CD14-positive monocyte (primary cell): ENCODE measurements around the gene AHCTF1. TPM values are rescaled to one million over a fixed set of nuclear protein-coding genes. Genes with fewer than 3 reads are reported as not detected.

Source experiments
- DNase-seq, 3 donors: peaks; one replicate each; pipeline ENCODE4 v3.0.0-alpha.2; 2011 to 2022
- H2AFZ ChIP-seq: 2 replicates; pipeline ENCODE4 v1.6.0; 2012; ENCODE audit warnings: mild to moderate bottlenecking, low read depth, low read length, inconsistent platforms; ENCODE audit not compliant: insufficient read depth, poor library complexity, severe bottlenecking
- H3K27ac ChIP-seq, 2 donors: 1 replicate in 1 of 2; 2 replicates in 1 of 2; pipeline ENCODE4 v1.5.1; 2012 to 2013; ENCODE audit warnings: low read length in 2 of 2, control low read depth in 1 of 2, inconsistent platforms in 1 of 2, low read depth in 1 of 2, mild to moderate bottlenecking in 1 of 2
- H3K27me3 ChIP-seq, 2 donors: one replicate each; pipeline versions ENCODE4 v1.6.0 to v1.6.1; 2011 to 2013; ENCODE audit warnings: low read length in 2 of 2; ENCODE audit not compliant: control insufficient read depth in 2 of 2, insufficient read depth in 2 of 2
- H3K36me3 ChIP-seq, 2 donors: replicated peaks in 1 of 2; 1 replicate in 1 of 2; 2 replicates in 1 of 2; pipeline versions ENCODE4 v1.5.1 to v1.6.1; 2012 to 2013; ENCODE audit warnings: low read length in 2 of 2, control low read depth in 1 of 2, inconsistent platforms in 1 of 2, mild to moderate bottlenecking in 1 of 2; ENCODE audit not compliant: insufficient read depth in 2 of 2, control insufficient read depth in 1 of 2
- H3K4me1 ChIP-seq, 2 donors: 1 replicate in 1 of 2; 2 replicates in 1 of 2; pipeline versions ENCODE4 v1.5.1 to v1.6.1; 2012 to 2013; ENCODE audit warnings: low read length in 2 of 2, control low read depth in 1 of 2, inconsistent platforms in 1 of 2, mild to moderate bottlenecking in 1 of 2, moderate library complexity in 1 of 2; ENCODE audit not compliant: insufficient read depth in 2 of 2, control insufficient read depth in 1 of 2
- H3K4me2 ChIP-seq: replicated peaks from 2 replicates; pipeline ENCODE3; 2012; ENCODE audit warnings: low read length, moderate library complexity, mild to moderate bottlenecking; ENCODE audit not compliant: poor library complexity, severe bottlenecking; ENCODE audit errors: extremely low read depth
- H3K4me3 ChIP-seq, 3 experiments: fragments of 200-600 bp in 1 of 3; sonication (generic) in 1 of 3; replicated peaks in 1 of 3; 1 replicate in 2 of 3; 2 replicates in 1 of 3; pipeline ENCODE4 v1.5.1; 2011 to 2013; ENCODE audit warnings: low read length in 3 of 3, mild to moderate bottlenecking in 3 of 3, control low read depth in 2 of 3, low read depth in 2 of 3, inconsistent platforms in 1 of 3, moderate library complexity in 1 of 3
- H3K79me2 ChIP-seq: 2 replicates; pipeline ENCODE4 v1.6.0; 2012; ENCODE audit warnings: mild to moderate bottlenecking, control low read depth, inconsistent platforms, low read length, moderate library complexity; ENCODE audit not compliant: insufficient read depth
- H3K9ac ChIP-seq: 2 replicates; pipeline ENCODE4 v1.6.0; 2017; ENCODE audit warnings: low read length, mild to moderate bottlenecking; ENCODE audit not compliant: insufficient read depth, poor library complexity, severe bottlenecking
- H3K9me3 ChIP-seq, 2 donors: replicated peaks in 1 of 2; 1 replicate in 1 of 2; 2 replicates in 1 of 2; pipeline versions ENCODE4 v1.5.1 to v1.6.1; 2012 to 2013; ENCODE audit warnings: low read length in 2 of 2, control low read depth in 1 of 2; ENCODE audit not compliant: control insufficient read depth in 1 of 2, insufficient read depth in 1 of 2
- H4K20me1 ChIP-seq: 2 replicates; pipeline ENCODE4 v1.6.0; 2012; ENCODE audit warnings: mild to moderate bottlenecking, low read length, control low read depth, moderate library complexity; ENCODE audit not compliant: insufficient read depth
- H3K27ac Mint-ChIP-seq, 7 donors: one replicate each; pipeline ENCODE4 v1.8.0; 2020; ENCODE audit warnings: mild to moderate bottlenecking in 7 of 7, mixed read lengths in 7 of 7, moderate library complexity in 6 of 7, inconsistent platforms in 2 of 7
- H3K27me3 Mint-ChIP-seq, 3 donors: one replicate each; pipeline ENCODE4 v1.8.0; 2021 to 2022; ENCODE audit warnings: low read depth in 3 of 3, mild to moderate bottlenecking in 3 of 3, mixed read lengths in 3 of 3, moderate library complexity in 3 of 3, inconsistent platforms in 1 of 3
- H3K36me3 Mint-ChIP-seq, 2 donors: one replicate each; pipeline ENCODE4 v1.8.0; 2020; ENCODE audit warnings: mixed read lengths in 2 of 2, inconsistent platforms in 1 of 2, mild to moderate bottlenecking in 1 of 2
- H3K4me1 Mint-ChIP-seq: one replicate; pipeline ENCODE4 v1.8.0; 2020; ENCODE audit warnings: mild to moderate bottlenecking, mixed read lengths
- H3K4me3 Mint-ChIP-seq, 2 donors: one replicate each; pipeline ENCODE4 v1.8.0; 2020; ENCODE audit warnings: mild to moderate bottlenecking in 2 of 2, mixed read lengths in 2 of 2, moderate library complexity in 1 of 2
- H3K9me3 Mint-ChIP-seq, 7 donors: one replicate each; pipeline ENCODE4 v1.8.0; 2020 to 2022; ENCODE audit warnings: mixed read lengths in 7 of 7, mild to moderate bottlenecking in 6 of 7, moderate library complexity in 6 of 7, inconsistent platforms in 2 of 7
- WGBS: methylation state at CpG from one replicate; pipeline ENCODE4 v1.1.5; 2013; ENCODE audit warnings: missing lambda C conversion rate; ENCODE audit not compliant: insufficient coverage; 5-methylcytosine and 5-hydroxymethylcytosine counted together
- intact Hi-C, 2 donors: fragments of 100-400 bp; cut with micrococcal nuclease; formaldehyde crosslinking; loops; one replicate each; pipeline versions ENCODE4 v1.15.0 to v1.15.1; 2023
- polyA plus RNA-seq, 3 donors: library from polyadenylated mRNA; depleted of rRNA in 1 of 3; unstranded in 2 of 3; stranded (reverse) in 1 of 3; fragments of 300-500 nt in 2 of 3; fragments of >200 nt in 1 of 3; fragmentation: Illumina TruSeq in 2 of 3; gene quantifications; 1 replicate in 2 of 3; 2 replicates in 1 of 3; pipeline ENCODE4 v1.2.3, GENCODE V29; 2012 to 2021
- TF ChIP-seq, protein P1 (sequence below): fragments of 200-600 bp; IDR thresholded peaks from one replicate; pipeline ENCODE4 v1.8.0; 2022; ENCODE audit warnings: antibody characterized with exemption, mild to moderate bottlenecking

AHCTF1 gene
- polyA plus RNA-seq, 3 donors = 2.4 to 8.8 (median 5.4) TPM

DNA sequence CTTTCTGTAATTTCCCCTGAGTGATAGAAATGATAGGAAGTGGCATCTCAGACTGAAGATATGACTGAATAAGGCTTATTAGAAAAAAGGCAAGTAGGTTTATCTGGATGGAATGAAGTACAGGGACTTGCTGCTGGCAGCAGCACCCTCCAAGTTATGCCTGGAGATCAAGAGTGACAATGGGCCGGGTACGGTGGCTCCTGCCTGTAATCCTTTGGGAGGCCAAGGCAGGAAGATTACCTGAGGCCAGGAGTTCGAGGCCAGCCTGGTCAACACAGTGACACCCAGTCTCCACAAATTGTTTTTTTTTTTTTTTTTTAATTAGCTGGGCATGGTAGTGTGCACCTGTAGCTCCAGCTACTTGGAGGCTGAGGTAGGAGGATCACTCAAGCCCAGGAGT is 119.8 kb downstream of the AHCTF1 start:
- H3K36me3 ChIP-seq = no peaks in the 10 kb centered on the region
- H3K4me2 ChIP-seq = no peak overlapping the region
- H3K27ac ChIP-seq = no peak overlapping the region
- WGBS = 100% methylated on average over 2 of the region's 3 CpGs
- H3K4me1 ChIP-seq = peaks cover 0 to 4% of the 10 kb centered on the region in 2 donors
- no peak overlapping the region for H3K9ac ChIP-seq
- no peak overlapping the region for H3K4me3 ChIP-seq
- no peaks in the 10 kb centered on the region for H3K9me3 ChIP-seq
- TF ChIP-seq, protein P1, sequence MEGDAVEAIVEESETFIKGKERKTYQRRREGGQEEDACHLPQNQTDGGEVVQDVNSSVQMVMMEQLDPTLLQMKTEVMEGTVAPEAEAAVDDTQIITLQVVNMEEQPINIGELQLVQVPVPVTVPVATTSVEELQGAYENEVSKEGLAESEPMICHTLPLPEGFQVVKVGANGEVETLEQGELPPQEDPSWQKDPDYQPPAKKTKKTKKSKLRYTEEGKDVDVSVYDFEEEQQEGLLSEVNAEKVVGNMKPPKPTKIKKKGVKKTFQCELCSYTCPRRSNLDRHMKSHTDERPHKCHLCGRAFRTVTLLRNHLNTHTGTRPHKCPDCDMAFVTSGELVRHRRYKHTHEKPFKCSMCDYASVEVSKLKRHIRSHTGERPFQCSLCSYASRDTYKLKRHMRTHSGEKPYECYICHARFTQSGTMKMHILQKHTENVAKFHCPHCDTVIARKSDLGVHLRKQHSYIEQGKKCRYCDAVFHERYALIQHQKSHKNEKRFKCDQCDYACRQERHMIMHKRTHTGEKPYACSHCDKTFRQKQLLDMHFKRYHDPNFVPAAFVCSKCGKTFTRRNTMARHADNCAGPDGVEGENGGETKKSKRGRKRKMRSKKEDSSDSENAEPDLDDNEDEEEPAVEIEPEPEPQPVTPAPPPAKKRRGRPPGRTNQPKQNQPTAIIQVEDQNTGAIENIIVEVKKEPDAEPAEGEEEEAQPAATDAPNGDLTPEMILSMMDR = no peak
- no peaks in the 10 kb centered on the region for H3K9me3 Mint-ChIP-seq
- no peak overlapping the region for H3K4me3 Mint-ChIP-seq
- no peaks in the 10 kb centered on the region for H3K36me3 Mint-ChIP-seq
- no peak overlapping the region for H3K27ac Mint-ChIP-seq
- H3K27me3 ChIP-seq = no peaks in the 10 kb centered on the region
- H3K79me2 ChIP-seq = no peaks in the 10 kb centered on the region
- no peaks in the 10 kb centered on the region for H4K20me1 ChIP-seq
- H3K4me1 Mint-ChIP-seq = peaks cover 22% of the 10 kb centered on the region
- intact Hi-C loops = no loop called here
- no peak overlapping the region for H2AFZ ChIP-seq
- peaks cover 0 to 5% (median 3%) of the 10 kb centered on the region in 3 donors for H3K27me3 Mint-ChIP-seq
- no peak for DNase-seq

DNA sequence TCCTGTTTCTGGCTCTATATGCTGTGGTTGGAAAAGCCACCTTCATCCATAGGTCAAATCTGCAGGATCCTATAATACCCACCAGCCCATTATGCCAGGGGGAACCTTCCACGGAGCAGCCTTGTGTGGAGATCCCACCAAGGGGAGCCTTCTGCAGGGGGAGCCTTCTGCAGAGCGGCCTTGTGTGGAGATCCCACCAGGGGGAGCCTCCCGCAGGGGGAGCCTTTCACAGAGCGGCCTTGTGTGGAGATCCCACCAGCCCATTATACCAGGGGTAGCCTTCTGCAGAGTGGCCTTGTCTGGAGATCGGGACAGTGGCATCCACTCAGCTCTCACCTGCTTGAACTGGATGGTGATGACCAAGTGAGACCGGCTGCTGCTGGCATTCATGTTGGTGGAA is 122.3 kb downstream of the AHCTF1 start:
- H3K4me2 ChIP-seq = no peak overlapping the region
- intact Hi-C loops = no loop called here
- H3K9ac ChIP-seq = no peak overlapping the region
- no peaks in the 10 kb centered on the region for H3K79me2 ChIP-seq
- H3K4me1 ChIP-seq = peaks cover 0 to 4% of the 10 kb centered on the region in 2 donors
- H3K27ac Mint-ChIP-seq = no peak overlapping the region
- H2AFZ ChIP-seq = no peak overlapping the region
- no peak overlapping the region for H3K4me3 ChIP-seq
- no peak overlapping the region for H3K4me3 Mint-ChIP-seq
- no peaks in the 10 kb centered on the region for H4K20me1 ChIP-seq
- TF ChIP-seq, protein P1 = no peak
- peaks cover 0 to 3% (median 0%) of the 10 kb centered on the region in 3 donors for H3K27me3 Mint-ChIP-seq
- H3K36me3 Mint-ChIP-seq = no peaks in the 10 kb centered on the region
- H3K9me3 Mint-ChIP-seq = peaks cover 0 to 2% (median 0%) of the 10 kb centered on the region in 7 donors
- no peaks in the 10 kb centered on the region for H3K36me3 ChIP-seq
- H3K27me3 ChIP-seq = no peaks in the 10 kb centered on the region
- no peak for DNase-seq
- H3K27ac ChIP-seq = no peak overlapping the region
- WGBS = 96% methylated on average over 3 of the region's 6 CpGs
- no peaks in the 10 kb centered on the region for H3K9me3 ChIP-seq
- H3K4me1 Mint-ChIP-seq = peaks cover 11% of the 10 kb centered on the region
